SK-N-SH (cell line): ENCODE results near the gene CDHR2. TPM values are rescaled to one million over a fixed set of nuclear protein-coding genes. Genes with fewer than 3 reads are reported as not detected.

ENCODE experiments used
- CTCF ChIA-PET: fragments of 300-600, 350-600 bp; formaldehyde crosslinking; extraction: SDS; loops from one replicate; lab custom pipeline; 2021; lab: Yijun Ruan, JAX
- POLR2A ChIA-PET: fragments of 350-600 bp; sonication (Branson Sonifier 250); formaldehyde crosslinking; extraction: SDS; loops from one replicate; lab custom pipeline; 2020; ENCODE audit warnings: antibody characterized with exemption, inconsistent platforms; lab: Yijun Ruan, JAX
- DNase-seq: peaks from one replicate; pipeline ENCODE4 v3.0.0; 2012
- H2AFZ ChIP-seq: fragments of 200-600 bp; sonication (generic); 2 replicates; pipeline ENCODE4 v1.8.1; 2016; ENCODE audit warnings: antibody characterized with exemption, mild to moderate bottlenecking, low read depth
- H3F3A ChIP-seq: fragments of 200-600 bp; sonication (generic); replicated peaks from 2 replicates; pipeline ENCODE3; 2016; ENCODE audit warnings: antibody characterized with exemption, mild to moderate bottlenecking; ENCODE audit not compliant: insufficient read depth
- H3K27ac ChIP-seq, 2 experiments: fragments of 200-500 bp in 1 of 2; fragments of 200-600 bp in 1 of 2; sonication (Bioruptor generic) in 1 of 2; sonication (generic), shearing (Covaris generic) in 1 of 2; 2 replicates each; pipeline versions ENCODE4 v1.5.1 to v1.6.1; 2014 to 2016; ENCODE audit warnings: low read depth in 2 of 2, inconsistent platforms in 1 of 2, low read length in 1 of 2, mild to moderate bottlenecking in 1 of 2, mixed read lengths in 1 of 2
- H3K27me3 ChIP-seq: fragments of 200-600 bp; sonication (generic), shearing (Covaris generic); 2 replicates; pipeline ENCODE4 v1.6.1; 2016; ENCODE audit warnings: mixed run types; ENCODE audit not compliant: insufficient read depth
- H3K36me3 ChIP-seq, 2 experiments: fragments of 200-500 bp in 1 of 2; fragments of 200-600 bp in 1 of 2; sonication (Bioruptor generic) in 1 of 2; sonication (generic) in 1 of 2; replicated peaks in 1 of 2; 2 replicates each; pipeline versions ENCODE3 to v1.5.1; 2014 to 2016; ENCODE audit warnings: low read length in 1 of 2, mild to moderate bottlenecking in 1 of 2; ENCODE audit not compliant: insufficient read depth in 2 of 2, control insufficient read depth in 1 of 2
- H3K4me1 ChIP-seq, 2 experiments: fragments of 200-500 bp in 1 of 2; fragments of 200-600 bp in 1 of 2; sonication (Bioruptor generic) in 1 of 2; sonication (generic), shearing (Covaris generic) in 1 of 2; 2 replicates each; pipeline versions ENCODE4 v1.5.1 to v1.6.1; 2014 to 2016; ENCODE audit warnings: low read depth in 1 of 2, low read length in 1 of 2, mixed run types in 1 of 2; ENCODE audit not compliant: insufficient read depth in 2 of 2, control insufficient read depth in 1 of 2
- H3K4me2 ChIP-seq: fragments of 200-600 bp; sonication (generic), shearing (Covaris generic); 2 replicates; pipeline ENCODE4 v1.6.1; 2017; ENCODE audit warnings: mixed run types
- H3K4me3 ChIP-seq, 2 experiments: fragments of 200-500 bp in 1 of 2; fragments of 200-600 bp in 1 of 2; sonication (Bioruptor generic) in 1 of 2; sonication (generic), shearing (Covaris generic) in 1 of 2; 2 replicates each; pipeline versions ENCODE4 v1.5.1 to v1.8.1; 2014 to 2016; ENCODE audit warnings: low read depth in 2 of 2, inconsistent platforms in 1 of 2, low read length in 1 of 2, mild to moderate bottlenecking in 1 of 2, mixed read lengths in 1 of 2, moderate library complexity in 1 of 2
- H3K79me2 ChIP-seq: fragments of 200-600 bp; sonication (generic); 2 replicates; pipeline ENCODE4 v1.8.1; 2017; ENCODE audit warnings: mild to moderate bottlenecking; ENCODE audit not compliant: insufficient read depth
- H3K9ac ChIP-seq: fragments of 200-600 bp; sonication (generic); 2 replicates; pipeline ENCODE4 v1.6.1; 2017; ENCODE audit warnings: mixed run types
- H3K9me2 ChIP-seq: fragments of 200-600 bp; sonication (generic); 2 replicates; pipeline ENCODE4 v1.6.1; 2017; ENCODE audit warnings: mixed run types
- H3K9me3 ChIP-seq: fragments of 200-600 bp; sonication (generic); 2 replicates; pipeline ENCODE4 v1.6.1; 2017; ENCODE audit warnings: mixed run types, mild to moderate bottlenecking, moderate library complexity
- H4K20me1 ChIP-seq: fragments of 200-600 bp; sonication (generic); 2 replicates; pipeline ENCODE4 v1.6.1; 2017; ENCODE audit warnings: mild to moderate bottlenecking, mixed run types; ENCODE audit not compliant: insufficient read depth
- CHD2 ChIP-seq: fragments of 150-350 bp; IDR thresholded peaks from 2 replicates; pipeline ENCODE4 v1.6.1; 2018; ENCODE audit warnings: low read length; ENCODE audit not compliant: partially characterized antibody
- CTCF ChIP-seq: fragments of 200-600 bp; sonication (generic); IDR thresholded peaks from 2 replicates; pipeline ENCODE4 v1.6.1; 2017; ENCODE audit warnings: antibody characterized with exemption, mild to moderate bottlenecking, moderate library complexity
- FOXM1 ChIP-seq: IDR thresholded peaks from 2 replicates; pipeline ENCODE4 v1.4.0; 2012; ENCODE audit warnings: low read depth, mild to moderate bottlenecking
- GATA2 ChIP-seq: sonication (generic); formaldehyde crosslinking; IDR thresholded peaks from 2 replicates; pipeline ENCODE4 v1.5.0; 2020; ENCODE audit warnings: mild to moderate bottlenecking, missing genetic modification reagents
- IRF3 ChIP-seq: fragments of 150-350 bp; IDR thresholded peaks from 2 replicates; pipeline ENCODE4 v1.6.1; 2016; ENCODE audit warnings: mild to moderate bottlenecking, low read depth, low read length
- MEF2A ChIP-seq: IDR thresholded peaks from 2 replicates; pipeline ENCODE4 v1.4.0; 2012; ENCODE audit warnings: low read depth, borderline replicate concordance
- RFX5 ChIP-seq: IDR thresholded peaks from 2 replicates; pipeline ENCODE4 v1.6.1; 2012; ENCODE audit warnings: mild to moderate bottlenecking, improper control_type of control experiment, low read length
- TEAD4 ChIP-seq: IDR thresholded peaks from 2 replicates; pipeline ENCODE4 v1.4.0; 2012; ENCODE audit warnings: mild to moderate bottlenecking, borderline replicate concordance; ENCODE audit not compliant: insufficient read depth
- YY1 ChIP-seq: IDR thresholded peaks from 2 replicates; pipeline ENCODE4 v1.4.0; 2012; ENCODE audit warnings: low read depth, mild to moderate bottlenecking
- WGBS: methylation state at CpG from one replicate; pipeline ENCODE4 v1.1.6; 2017; ENCODE audit warnings: low lambda C conversion rate; 5-methylcytosine and 5-hydroxymethylcytosine counted together
- polyA plus RNA-seq, 3 experiments: library from polyadenylated mRNA; depleted of rRNA; stranded (reverse); fragments of >200 nt; gene quantifications; 2 replicates each; pipeline ENCODE4 v1.2.3, GENCODE V29; 2012

The CDHR2 gene
- polyA plus RNA-seq, 1 of the 3 experiments (the other 2 are of a cell fraction) = not detected

GRCh38 chr5:176596689-176597416 lies 47.7 kb downstream of the CDHR2 start:
- CTCF ChIA-PET = interaction anchor here (1.2 kb wide), 1 partner anchor 23 kb away, joined by 4 read pairs; no protein-coding TSS in a partner anchor
- Histone ChIP-seq H3K27me3 (no peaks in the 10 kb centered on the region), H3K4me1 (no peaks in the 10 kb centered on the region), H4K20me1 (no peaks in the 10 kb centered on the region), H3K4me3 (no peak overlapping the region), H3K36me3 (peaks cover 0 to 8% of the 10 kb centered on the region in 2 experiments)
- 92% methylated on average over 56 of the region's 98 CpGs for WGBS
- DNase-seq = no peak
- TF ChIP-seq TEAD4 = no peak
- TF ChIP-seq, all 33 proteins: peak for 0
- no peak overlapping the region for H3K4me2 ChIP-seq
- no peak overlapping the region for H2AFZ ChIP-seq
- no peaks in the 10 kb centered on the region for H3K9me3 ChIP-seq
- H3K27ac ChIP-seq = no peak overlapping the region
- no peaks in the 10 kb centered on the region for H3F3A ChIP-seq
- H3K9ac ChIP-seq = no peak overlapping the region
- no peaks in the 10 kb centered on the region for H3K79me2 ChIP-seq
- POLR2A ChIA-PET = no interaction called here
- H3K9me2 ChIP-seq = no peaks in the 10 kb centered on the region

- Histone ChIP-seq H3K27me3 (no peaks in the 10 kb centered on the region), H3K36me3 (peaks cover 0 to 8% of the 10 kb centered on the region in 2 experiments), H3K4me3 (no peak overlapping the region), H3K9me3 (no peaks in the 10 kb centered on the region), H4K20me1 (peaks cover 7% of the 10 kb centered on the region; the same call in 1 of the 2 replicates), H3F3A (no peaks in the 10 kb centered on the region), H3K27ac (no peak overlapping the region), H3K9ac (no peak overlapping the region), H3K9me2 (no peaks in the 10 kb centered on the region), H3K4me1 (no peaks in the 10 kb centered on the region; a peak in 1 of 4 replicates), H3K79me2 (no peaks in the 10 kb centered on the region), H3K4me2 (no peak overlapping the region), H2AFZ (no peak overlapping the region)
- no peak for TF ChIP-seq CTCF
- no peak for TF ChIP-seq MEF2A
- TF ChIP-seq RFX5 = no peak
- TF ChIP-seq IRF3 = no peak
- no peak for TF ChIP-seq FOXM1
- no peak for TF ChIP-seq YY1
- no peak for TF ChIP-seq GATA2
- TF ChIP-seq CHD2 = no peak
- ChIA-PET POLR2A (no interaction called here), CTCF (no interaction called here)
- no peak for DNase-seq
- WGBS = 92% methylated on average over 19 of the region's 47 CpGs
These were observed 48.6 kb downstream of the CDHR2 start for GRCh38 chr5:176597417-176598389.
